ENCODE measurements around the gene RIN1. TPM values are rescaled to one million over a fixed set of nuclear protein-coding genes. Genes with fewer than 3 reads are reported as not detected.

The RIN1 gene
- total and polyA plus RNA-seq, 11 donors: 0.99 to 5.2 (median 1.5) TPM

- ATAC-seq: no peak
- TF ChIP-seq CTCF (IDR thresholded peaks at IDR 0.05) (no peak), POLR2A (IDR thresholded peaks at IDR 0.05) (no peak)
- Histone ChIP-seq H3K4me1 (peaks cover 4 to 40% (median 33%) of the 10 kb centered on the region in 12 donors), H3K4me3 (no peak overlapping the region), H3K36me3 (peaks cover 0 to 57% (median 39%) of the 10 kb centered on the region in 9 donors), H3K9me3 (no peaks in the 10 kb centered on the region), H3K27ac (no peak overlapping the region), H3K27me3 (no peaks in the 10 kb centered on the region)
- 93 to 95% (median 94%) methylated on average over 21 of the region's 21 CpGs for WGBS, 4 donors
- intact Hi-C loops (cut with DNase I): loop anchor here in 3 of 10 donors (5.0 to 10.0 kb wide), 2 partner anchors 34 to 477 kb away; partner anchors contain the start of gene MUS81 (in 1 of the 3)
- peak in 2 of 5 donors; percentile 18 to 20 for DNase-seq
Measured at GRCh38 chr11:66341502-66342126, 5.4 kb upstream of the RIN1 start.

GRCh38 chr11:66340596-66341501 lies 4.6 kb upstream of the RIN1 start:
- no peaks in the 10 kb centered on the region for H3K27me3 ChIP-seq
- 89 to 93% (median 92%) methylated on average over 18 to 28 of the region's 28 CpGs for WGBS, 4 donors
- H3K4me1 ChIP-seq: peaks cover 4 to 40% (median 33%) of the 10 kb centered on the region in 12 donors
- peak in 2 of 5 donors; percentile 5 to 39 for DNase-seq
- H3K9me3 ChIP-seq: no peaks in the 10 kb centered on the region
- intact Hi-C loops (cut with DNase I): loop anchor here in 3 of 10 donors (5.0 to 10.0 kb wide), 2 partner anchors 34 to 476 kb away; partner anchors contain the start of gene MUS81 (in 1 of the 3)
- TF ChIP-seq CTCF (IDR thresholded peaks at IDR 0.05): no peak
- TF ChIP-seq POLR2A (IDR thresholded peaks at IDR 0.05): no peak
- H3K4me3 ChIP-seq: no peak overlapping the region
- peaks cover 0 to 57% (median 39%) of the 10 kb centered on the region in 9 donors for H3K36me3 ChIP-seq
- ATAC-seq: no peak
- H3K27ac ChIP-seq: no peak overlapping the region

- Histone ChIP-seq H3K27me3 (no peaks in the 10 kb centered on the region), H3K27ac (no peak overlapping the region), H3K36me3 (peaks cover 0 to 57% (median 39%) of the 10 kb centered on the region in 9 donors), H3K4me3 (no peak overlapping the region), H3K4me1 (peaks cover 8 to 42% (median 33%) of the 10 kb centered on the region in 12 donors), H3K9me3 (no peaks in the 10 kb centered on the region)
- intact Hi-C loops (cut with DNase I): loop anchor here in 4 of 10 donors (5.0 to 10.0 kb wide), 3 partner anchors 33 to 475 kb away; partner anchors contain the start of genes MUS81 (in 1 of the 4) and TMEM151A (in 1 of the 4)
- 76 to 80% (median 79%) methylated on average over 13 to 14 of the region's 14 CpGs for WGBS, 4 donors
- DNase-seq (peak in 3 of 5 donors; percentile 13 to 40 (median 20)), ATAC-seq (no peak)
- TF ChIP-seq POLR2A (IDR thresholded peaks at IDR 0.05) (no peak), CTCF (IDR thresholded peaks at IDR 0.05) (no peak)
Measured at GRCh38 chr11:66339686-66340483, 3.7 kb upstream of the RIN1 start.

Measured in heart left ventricle (tissue), 16 donors.